HepG2 (cell line): Measurements from ENCODE around the gene TICAM2.

ENCODE experiments used
- NR1H2 ChIP-seq: sonication (generic); formaldehyde crosslinking; IDR thresholded peaks from 2 replicates; pipeline ENCODE4 v1.8.1; 2022; ENCODE audit warnings: low read depth, missing genetic modification reagents, borderline replicate concordance
- SMC3 ChIP-seq: IDR thresholded peaks from 2 replicates; pipeline ENCODE4 v1.6.1; 2011; ENCODE audit warnings: low read length, improper control_type of control experiment
- TAF1 ChIP-seq: sonication (generic); formaldehyde crosslinking; IDR thresholded peaks from 2 replicates; pipeline ENCODE4 v1.4.0; 2020; ENCODE audit warnings: missing genetic modification reagents
- ZNF263 ChIP-seq: sonication (generic); formaldehyde crosslinking; IDR thresholded peaks from 2 replicates; pipeline ENCODE4 v1.4.0; 2020; ENCODE audit warnings: missing genetic modification reagents
- ZNF274 ChIP-seq: sonication (generic); formaldehyde crosslinking; IDR thresholded peaks from 2 replicates; pipeline ENCODE4 v1.5.1; 2020; ENCODE audit warnings: mild to moderate bottlenecking, missing genetic modification reagents
- TF ChIP-seq, protein P1 (sequence below): sonication (generic); formaldehyde crosslinking; IDR thresholded peaks from 2 replicates; pipeline ENCODE4 v1.5.0; 2020; ENCODE audit warnings: mild to moderate bottlenecking, missing genetic modification reagents, moderate library complexity

DNA sequence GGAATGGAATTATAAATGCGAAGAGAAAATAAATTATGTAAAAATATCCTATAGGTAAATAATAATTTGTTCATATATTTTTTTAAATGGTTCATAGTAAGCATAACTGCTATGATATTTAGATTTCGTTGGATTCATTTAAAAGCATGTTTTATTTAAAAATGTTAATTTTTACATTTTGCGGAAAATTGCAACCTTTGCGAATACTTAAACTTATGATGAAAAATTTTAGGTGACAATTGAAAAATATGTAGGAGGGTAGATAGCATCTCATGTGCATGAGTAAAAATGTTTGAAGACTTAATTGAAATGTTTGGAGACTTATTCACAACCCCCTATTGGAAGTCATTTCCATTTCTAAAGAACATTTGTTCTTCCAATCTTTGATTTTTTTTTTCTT, 53.6 kb downstream of the TICAM2 start:
- TF ChIP-seq, protein P1, sequence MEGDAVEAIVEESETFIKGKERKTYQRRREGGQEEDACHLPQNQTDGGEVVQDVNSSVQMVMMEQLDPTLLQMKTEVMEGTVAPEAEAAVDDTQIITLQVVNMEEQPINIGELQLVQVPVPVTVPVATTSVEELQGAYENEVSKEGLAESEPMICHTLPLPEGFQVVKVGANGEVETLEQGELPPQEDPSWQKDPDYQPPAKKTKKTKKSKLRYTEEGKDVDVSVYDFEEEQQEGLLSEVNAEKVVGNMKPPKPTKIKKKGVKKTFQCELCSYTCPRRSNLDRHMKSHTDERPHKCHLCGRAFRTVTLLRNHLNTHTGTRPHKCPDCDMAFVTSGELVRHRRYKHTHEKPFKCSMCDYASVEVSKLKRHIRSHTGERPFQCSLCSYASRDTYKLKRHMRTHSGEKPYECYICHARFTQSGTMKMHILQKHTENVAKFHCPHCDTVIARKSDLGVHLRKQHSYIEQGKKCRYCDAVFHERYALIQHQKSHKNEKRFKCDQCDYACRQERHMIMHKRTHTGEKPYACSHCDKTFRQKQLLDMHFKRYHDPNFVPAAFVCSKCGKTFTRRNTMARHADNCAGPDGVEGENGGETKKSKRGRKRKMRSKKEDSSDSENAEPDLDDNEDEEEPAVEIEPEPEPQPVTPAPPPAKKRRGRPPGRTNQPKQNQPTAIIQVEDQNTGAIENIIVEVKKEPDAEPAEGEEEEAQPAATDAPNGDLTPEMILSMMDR = no peak
- TF ChIP-seq TAF1 (CRISPR knock-in tag) = no peak
- TF ChIP-seq ZNF263 (CRISPR knock-in tag) = no peak
- no peak for TF ChIP-seq NR1H2 (CRISPR knock-in tag)
- TF ChIP-seq SMC3 = no peak
- TF ChIP-seq ZNF274 (CRISPR knock-in tag) = no peak
